Natural killer cell (primary cell): Measurements from ENCODE around the gene CDK16. TPM values are rescaled to one million over a fixed set of nuclear protein-coding genes. Genes with fewer than 3 reads are reported as not detected.
A peak's percentile ranks its signal among the peaks of the same experiment; 100 is the strongest.

Experiments used
- ATAC-seq, 3 donors: fragments of 150-1000 bp in 2 of 3; fragments of 200-7000 bp in 1 of 3; cut with Tn5 transposase; 1 replicate in 1 of 3; 2 replicates in 2 of 3; pipeline ENCODE4 v1.10.0; 2021; ENCODE audit warnings: mild to moderate bottlenecking in 2 of 3, moderate library complexity in 2 of 3
- DNase-seq, 2 donors: peaks; one replicate each; pipeline versions ENCODE4 v3.0.0 to v3.0.0-alpha.2; 2013 to 2021; ENCODE audit warnings: mixed read lengths in 1 of 2
- H3K27ac ChIP-seq: one replicate; pipeline ENCODE4 v1.5.1; 2013; ENCODE audit warnings: mild to moderate bottlenecking, low read length
- H3K27me3 ChIP-seq: one replicate; pipeline ENCODE4 v1.6.1; 2013; ENCODE audit warnings: low read length; ENCODE audit not compliant: control insufficient read depth, insufficient read depth
- H3K36me3 ChIP-seq: one replicate; pipeline ENCODE4 v1.6.1; 2013; ENCODE audit warnings: low read length; ENCODE audit not compliant: control insufficient read depth, insufficient read depth
- H3K4me1 ChIP-seq: one replicate; pipeline ENCODE4 v1.6.1; 2013; ENCODE audit warnings: low read length; ENCODE audit not compliant: control insufficient read depth, insufficient read depth
- H3K4me3 ChIP-seq: one replicate; pipeline ENCODE4 v1.5.1; 2013; ENCODE audit warnings: low read length
- H3K9me3 ChIP-seq: one replicate; pipeline ENCODE4 v1.6.1; 2013; ENCODE audit warnings: low read length; ENCODE audit not compliant: control insufficient read depth, insufficient read depth
- H3K27ac Mint-ChIP-seq, 2 donors: one replicate each; pipeline ENCODE4 v1.8.0; 2022; ENCODE audit warnings: mild to moderate bottlenecking in 2 of 2, mixed read lengths in 2 of 2, moderate library complexity in 1 of 2
- H3K27me3 Mint-ChIP-seq, 2 donors: one replicate each; pipeline ENCODE4 v1.8.0; 2022; ENCODE audit warnings: low read depth in 2 of 2, mixed read lengths in 2 of 2
- H3K36me3 Mint-ChIP-seq: one replicate; pipeline ENCODE4 v1.8.0; 2022; ENCODE audit warnings: mixed read lengths
- H3K4me1 Mint-ChIP-seq, 2 donors: one replicate each; pipeline ENCODE4 v1.8.0; 2022; ENCODE audit warnings: mixed read lengths in 2 of 2
- H3K4me3 Mint-ChIP-seq: one replicate; pipeline ENCODE4 v1.8.0; 2022; ENCODE audit warnings: mild to moderate bottlenecking, moderate library complexity, mixed read lengths
- H3K9me3 Mint-ChIP-seq, 2 donors: one replicate each; pipeline ENCODE4 v1.8.0; 2022; ENCODE audit warnings: mixed read lengths in 2 of 2
- CTCF ChIP-seq: fragments of 200-600 bp; IDR thresholded peaks from one replicate; pipeline ENCODE4 v1.8.0; 2022; ENCODE audit warnings: antibody characterized with exemption
- WGBS: methylation state at CpG from one replicate; pipeline ENCODE4 v1.1.7; 2013; ENCODE audit warnings: missing lambda C conversion rate; ENCODE audit not compliant: insufficient coverage; 5-methylcytosine and 5-hydroxymethylcytosine counted together
- intact Hi-C: fragments of 100-400 bp; cut with micrococcal nuclease; formaldehyde crosslinking; loops from one replicate; pipeline ENCODE4 v1.14.2; 2022
- total RNA-seq, 4 donors: library from RNA; stranded (reverse); fragments of 120-200 nt in 1 of 4; gene quantifications; one replicate each; pipeline versions ENCODE4 v1.2.3 to v1.2.4, GENCODE V29; 2013 to 2022

Gene CDK16
- total RNA-seq, 3 donors from 2014 or later (not counting 1 experiment from before 2014, with no cell fraction given) = 112 to 140 (median 126) TPM

DNA sequence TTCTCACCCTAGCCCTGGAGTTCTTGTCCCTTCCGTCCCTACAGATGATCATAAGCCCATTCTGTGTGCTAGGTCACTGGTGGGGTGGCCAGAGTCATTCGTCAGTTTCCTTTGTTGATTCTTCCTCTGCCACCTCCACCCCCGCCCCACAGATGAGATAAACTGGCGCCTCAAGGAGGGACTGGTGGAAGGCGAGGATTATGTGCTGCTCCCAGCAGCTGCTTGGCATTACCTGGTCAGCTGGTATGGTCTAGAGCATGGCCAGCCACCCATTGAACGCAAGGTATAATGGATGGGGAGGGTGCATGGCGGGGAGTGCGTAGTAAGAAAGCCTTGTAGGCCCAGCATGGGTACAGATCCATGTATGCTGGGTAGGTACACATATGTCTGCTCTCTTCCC is 20.7 kb downstream of the CDK16 start:
- H3K27me3 Mint-ChIP-seq = no peaks in the 10 kb centered on the region
- no peaks in the 10 kb centered on the region for H3K27me3 ChIP-seq
- TF ChIP-seq CTCF = no peak
- no peak for DNase-seq
- no peaks in the 10 kb centered on the region for H3K9me3 Mint-ChIP-seq
- intact Hi-C loops = no loop called here
- H3K4me1 ChIP-seq = no peaks in the 10 kb centered on the region
- no peak overlapping the region for H3K27ac Mint-ChIP-seq
- ATAC-seq = peak in 1 of 3 donors; percentile 19
- H3K4me1 Mint-ChIP-seq = peaks cover 6 to 13% of the 10 kb centered on the region in 2 donors
- H3K9me3 ChIP-seq = no peaks in the 10 kb centered on the region
- peaks cover 33% of the 10 kb centered on the region for H3K36me3 ChIP-seq
- peaks cover 10% of the 10 kb centered on the region for H3K36me3 Mint-ChIP-seq
- H3K27ac ChIP-seq = no peak overlapping the region
- no peak overlapping the region for H3K4me3 Mint-ChIP-seq
- H3K4me3 ChIP-seq = no peak overlapping the region
- WGBS = 90% methylated on average over 5 of the region's 8 CpGs

GRCh38 chrX:47239898-47240545 is 21.5 kb downstream of the CDK16 start:
- peak in 1 of 3 donors; percentile 9 for ATAC-seq
- no peak for DNase-seq
- H3K4me1 ChIP-seq = no peaks in the 10 kb centered on the region
- H3K36me3 ChIP-seq = peaks cover 41% of the 10 kb centered on the region
- H3K27ac Mint-ChIP-seq = no peak overlapping the region
- 99% methylated on average over 12 of the region's 12 CpGs for WGBS
- H3K4me1 Mint-ChIP-seq = peaks cover 6 to 12% of the 10 kb centered on the region in 2 donors
- H3K9me3 ChIP-seq = no peaks in the 10 kb centered on the region
- TF ChIP-seq CTCF = no peak
- no peak overlapping the region for H3K4me3 ChIP-seq
- no peaks in the 10 kb centered on the region for H3K27me3 Mint-ChIP-seq
- intact Hi-C loops = no loop called here
- H3K36me3 Mint-ChIP-seq = peaks cover 10% of the 10 kb centered on the region
- H3K27ac ChIP-seq = no peak overlapping the region
- H3K27me3 ChIP-seq = no peaks in the 10 kb centered on the region
- no peak overlapping the region for H3K4me3 Mint-ChIP-seq
- no peaks in the 10 kb centered on the region for H3K9me3 Mint-ChIP-seq

DNA sequence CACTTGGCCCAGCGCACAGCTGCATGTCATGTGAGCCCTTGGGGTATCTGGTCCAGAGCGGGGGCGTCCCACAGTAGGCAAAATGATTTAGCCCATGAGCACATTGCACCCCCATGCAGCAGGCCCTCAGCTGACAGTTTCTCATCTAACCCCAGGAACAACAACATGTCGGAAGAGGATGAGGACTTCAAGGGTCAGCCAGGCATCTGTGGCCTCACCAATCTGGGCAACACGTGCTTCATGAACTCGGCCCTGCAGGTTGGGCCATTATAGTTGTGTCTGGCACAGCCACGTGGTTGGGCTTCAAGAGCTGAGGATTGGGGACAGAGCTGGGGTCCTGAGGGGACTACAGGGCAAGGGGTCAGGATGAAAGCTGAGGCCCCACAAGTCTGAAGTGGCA is 22.1 kb downstream of the CDK16 start:
- ATAC-seq = no peak
- H3K27ac Mint-ChIP-seq = no peak overlapping the region
- no peaks in the 10 kb centered on the region for H3K27me3 Mint-ChIP-seq
- H3K27me3 ChIP-seq = no peaks in the 10 kb centered on the region
- no peaks in the 10 kb centered on the region for H3K9me3 Mint-ChIP-seq
- no peak for TF ChIP-seq CTCF
- H3K4me3 Mint-ChIP-seq = no peak overlapping the region
- DNase-seq = no peak
- H3K27ac ChIP-seq = no peak overlapping the region
- H3K36me3 ChIP-seq = peaks cover 43% of the 10 kb centered on the region
- intact Hi-C loops = no loop called here
- WGBS = 95% methylated on average over 7 of the region's 7 CpGs
- no peaks in the 10 kb centered on the region for H3K9me3 ChIP-seq
- no peaks in the 10 kb centered on the region for H3K4me1 ChIP-seq
- no peak overlapping the region for H3K4me3 ChIP-seq
- H3K4me1 Mint-ChIP-seq = peaks cover 1 to 6% of the 10 kb centered on the region in 2 donors
- peaks cover 10% of the 10 kb centered on the region for H3K36me3 Mint-ChIP-seq
